ENCODE results near the gene GADD45A.

- no peak for TF ChIP-seq CTCF (IDR thresholded peaks at IDR 0.05)
- TF ChIP-seq ZNF232 (CRISPR knock-in tag; IDR thresholded peaks at IDR 0.05), result no peak
- no peak for TF ChIP-seq FOXP1 (CRISPR knock-in tag; IDR thresholded peaks at IDR 0.05; ENCODE audit: borderline replicate concordance)
- no peak for TF ChIP-seq PREB (CRISPR knock-in tag; IDR thresholded peaks at IDR 0.05; ENCODE audit: borderline replicate concordance)
- TF ChIP-seq CBFB (CRISPR knock-in tag; IDR thresholded peaks at IDR 0.05; ENCODE audit: low read depth), result no peak
Observed at GRCh38 chr1:67729872-67730271, 44.9 kb downstream of the GADD45A start.

All from WTC11 (cell line).